Measurements from ENCODE around the gene RNF213.

The RNF213 gene

DNA sequence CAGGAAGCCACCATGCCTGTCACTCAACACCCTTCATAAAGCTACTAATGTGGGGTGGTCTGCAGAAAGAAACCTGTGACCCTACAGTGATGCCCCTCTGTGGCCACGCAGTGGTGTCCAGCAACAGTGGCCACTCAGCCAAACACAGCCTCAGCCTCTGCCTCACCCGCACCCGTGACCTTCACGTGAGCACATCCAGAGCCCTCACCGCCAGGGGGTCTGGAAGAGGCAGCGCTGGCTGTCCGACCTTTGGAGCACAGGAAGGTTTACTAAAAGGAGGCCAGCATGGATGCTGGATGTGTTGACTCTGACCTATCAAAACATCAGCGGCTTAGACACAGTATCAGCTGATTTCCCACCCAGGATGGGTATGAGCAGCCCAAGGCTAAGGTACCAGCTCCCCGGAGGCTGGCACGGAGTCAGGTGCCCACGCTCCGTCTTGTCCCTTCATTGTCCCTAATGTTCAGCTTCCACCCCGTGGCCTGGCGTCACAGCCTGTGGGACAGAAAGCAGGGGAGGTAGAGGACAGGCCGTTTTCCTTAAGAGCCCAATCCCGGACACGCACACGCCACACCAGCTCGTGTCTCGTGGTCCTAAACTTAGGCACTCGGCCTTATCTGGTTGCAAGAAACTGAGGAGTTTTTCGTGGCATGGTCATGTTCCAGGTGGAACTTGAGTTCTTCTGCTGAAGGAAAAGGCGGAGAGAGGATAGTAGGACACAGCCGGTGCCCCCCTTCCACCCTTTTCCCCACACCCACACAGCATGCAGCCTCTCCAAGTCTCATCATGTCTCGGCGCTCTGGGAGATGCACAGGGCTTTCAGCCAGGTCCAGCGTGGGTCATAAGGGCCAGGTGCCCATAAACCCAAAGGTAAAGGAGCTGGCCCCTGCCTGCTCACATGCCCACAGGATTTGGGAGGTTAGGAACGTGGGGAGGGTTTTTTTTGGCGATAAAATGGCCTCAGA, 104.6 kb downstream of the RNF213 start:
- Histone ChIP-seq H3K27ac (ENCODE audit: low read depth, low read length, poor library complexity, severe bottlenecking) (no peak overlapping the region), H3K4me2 (ENCODE audit: low read length) (no peak overlapping the region), H4K20me1 (ENCODE audit: insufficient read depth, low read length) (no peaks in the 10 kb centered on the region), H3K36me3 (ENCODE audit: insufficient read depth, low read length) (peaks cover 38% of the 10 kb centered on the region), H3K27me3 (ENCODE audit: insufficient read depth, low read length) (no peaks in the 10 kb centered on the region), H3F3A (ENCODE audit: insufficient read depth, low read length) (no peaks in the 10 kb centered on the region), H3K4me1 (ENCODE audit: insufficient read depth, low read length, severe bottlenecking) (no peaks in the 10 kb centered on the region), H3K79me2 (ENCODE audit: insufficient read depth, low read length) (no peaks in the 10 kb centered on the region), H3K9me3 (ENCODE audit: low read length) (no peaks in the 10 kb centered on the region), H2AFZ (ENCODE audit: low read length) (no peak overlapping the region), H3K9me2 (ENCODE audit: low read depth, low read length) (no peaks in the 10 kb centered on the region), H3K9ac (ENCODE audit: low read length) (no peak overlapping the region), H3K4me3 (ENCODE audit: low read depth, low read length, poor library complexity, severe bottlenecking) (no peak overlapping the region)
- TF ChIP-seq, protein P1, sequence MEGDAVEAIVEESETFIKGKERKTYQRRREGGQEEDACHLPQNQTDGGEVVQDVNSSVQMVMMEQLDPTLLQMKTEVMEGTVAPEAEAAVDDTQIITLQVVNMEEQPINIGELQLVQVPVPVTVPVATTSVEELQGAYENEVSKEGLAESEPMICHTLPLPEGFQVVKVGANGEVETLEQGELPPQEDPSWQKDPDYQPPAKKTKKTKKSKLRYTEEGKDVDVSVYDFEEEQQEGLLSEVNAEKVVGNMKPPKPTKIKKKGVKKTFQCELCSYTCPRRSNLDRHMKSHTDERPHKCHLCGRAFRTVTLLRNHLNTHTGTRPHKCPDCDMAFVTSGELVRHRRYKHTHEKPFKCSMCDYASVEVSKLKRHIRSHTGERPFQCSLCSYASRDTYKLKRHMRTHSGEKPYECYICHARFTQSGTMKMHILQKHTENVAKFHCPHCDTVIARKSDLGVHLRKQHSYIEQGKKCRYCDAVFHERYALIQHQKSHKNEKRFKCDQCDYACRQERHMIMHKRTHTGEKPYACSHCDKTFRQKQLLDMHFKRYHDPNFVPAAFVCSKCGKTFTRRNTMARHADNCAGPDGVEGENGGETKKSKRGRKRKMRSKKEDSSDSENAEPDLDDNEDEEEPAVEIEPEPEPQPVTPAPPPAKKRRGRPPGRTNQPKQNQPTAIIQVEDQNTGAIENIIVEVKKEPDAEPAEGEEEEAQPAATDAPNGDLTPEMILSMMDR (IDR thresholded peaks at IDR 0.05; ENCODE audit: low read length), result no peak
- TF ChIP-seq EZH2 (IDR thresholded peaks at IDR 0.05; ENCODE audit: borderline replicate concordance, low read length), result no peak

DNA sequence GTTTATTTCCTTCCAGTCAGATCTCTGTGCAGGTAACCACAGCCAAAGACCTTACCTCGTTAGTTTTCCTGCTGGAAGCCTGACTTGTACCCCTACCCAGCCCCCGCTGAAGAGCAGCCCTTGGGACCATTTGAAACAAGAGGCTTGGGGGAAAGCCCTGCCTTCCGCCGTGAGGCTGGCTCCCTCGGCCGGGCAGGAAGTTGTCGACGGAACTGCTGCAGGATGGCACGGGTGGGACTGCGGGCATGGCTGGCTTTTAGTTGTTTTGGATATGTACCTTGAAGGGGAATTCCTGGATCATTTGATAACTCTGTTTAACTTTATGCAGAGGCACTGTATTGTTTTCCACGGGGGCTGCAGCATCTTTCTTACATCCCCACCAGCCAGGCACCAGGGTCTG, 105.3 kb downstream of the RNF213 start:
- Histone ChIP-seq H3K9me3 (ENCODE audit: low read length) (no peaks in the 10 kb centered on the region), H3K27ac (ENCODE audit: low read depth, low read length, poor library complexity, severe bottlenecking) (no peak overlapping the region), H3F3A (ENCODE audit: insufficient read depth, low read length) (no peaks in the 10 kb centered on the region), H3K4me3 (ENCODE audit: low read depth, low read length, poor library complexity, severe bottlenecking) (no peak overlapping the region), H2AFZ (ENCODE audit: low read length) (no peak overlapping the region), H3K36me3 (ENCODE audit: insufficient read depth, low read length) (peaks cover 35% of the 10 kb centered on the region), H3K9ac (ENCODE audit: low read length) (no peak overlapping the region), H3K4me2 (ENCODE audit: low read length) (no peak overlapping the region), H3K9me2 (ENCODE audit: low read depth, low read length) (no peaks in the 10 kb centered on the region), H3K79me2 (ENCODE audit: insufficient read depth, low read length) (no peaks in the 10 kb centered on the region), H3K27me3 (ENCODE audit: insufficient read depth, low read length) (no peaks in the 10 kb centered on the region), H3K4me1 (ENCODE audit: insufficient read depth, low read length, severe bottlenecking) (no peaks in the 10 kb centered on the region), H4K20me1 (ENCODE audit: insufficient read depth, low read length) (no peaks in the 10 kb centered on the region)
- TF ChIP-seq, protein P1 (IDR thresholded peaks at IDR 0.05; ENCODE audit: low read length), result no peak
- no peak for TF ChIP-seq EZH2 (IDR thresholded peaks at IDR 0.05; ENCODE audit: borderline replicate concordance, low read length)

DNA sequence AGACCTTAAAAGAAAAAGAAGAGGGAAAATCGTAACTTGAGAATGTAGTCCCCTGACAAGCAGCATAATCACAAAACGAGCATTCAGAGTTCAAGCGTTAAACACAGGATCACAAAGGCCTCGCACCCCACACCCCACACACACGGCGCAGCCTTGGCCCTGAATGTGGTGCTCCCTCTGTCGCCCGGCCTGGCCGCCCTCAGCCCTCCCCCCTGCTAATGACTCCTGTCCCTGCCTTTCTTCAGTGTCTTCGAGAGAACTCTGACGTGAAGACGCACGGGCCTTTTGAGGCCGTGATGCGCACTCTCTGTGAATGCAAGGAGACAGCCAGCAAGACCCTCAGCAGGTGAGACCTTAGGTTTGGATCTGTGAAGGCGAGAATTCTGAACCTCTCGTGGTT, 106.9 kb downstream of the RNF213 start:
- H3K79me2 ChIP-seq (ENCODE audit: insufficient read depth, low read length), result no peaks in the 10 kb centered on the region
- no peaks in the 10 kb centered on the region for H3F3A ChIP-seq (ENCODE audit: insufficient read depth, low read length)
- H3K9me2 ChIP-seq (ENCODE audit: low read depth, low read length), result no peaks in the 10 kb centered on the region
- H3K27me3 ChIP-seq (ENCODE audit: insufficient read depth, low read length), result no peaks in the 10 kb centered on the region
- H3K27ac ChIP-seq (ENCODE audit: low read depth, low read length, poor library complexity, severe bottlenecking), result no peak overlapping the region
- H3K9me3 ChIP-seq (ENCODE audit: low read length), result no peaks in the 10 kb centered on the region
- no peaks in the 10 kb centered on the region for H3K4me1 ChIP-seq (ENCODE audit: insufficient read depth, low read length, severe bottlenecking)
- no peak for TF ChIP-seq EZH2 (IDR thresholded peaks at IDR 0.05; ENCODE audit: borderline replicate concordance, low read length)
- TF ChIP-seq, protein P1 (IDR thresholded peaks at IDR 0.05; ENCODE audit: low read length), result no peak
- H2AFZ ChIP-seq (ENCODE audit: low read length), result no peak overlapping the region
- no peak overlapping the region for H3K9ac ChIP-seq (ENCODE audit: low read length)
- H3K4me2 ChIP-seq (ENCODE audit: low read length), result no peak overlapping the region
- no peak overlapping the region for H3K4me3 ChIP-seq (ENCODE audit: low read depth, low read length, poor library complexity, severe bottlenecking)
- peaks cover 32% of the 10 kb centered on the region for H3K36me3 ChIP-seq (ENCODE audit: insufficient read depth, low read length)
- H4K20me1 ChIP-seq (ENCODE audit: insufficient read depth, low read length), result no peaks in the 10 kb centered on the region
